MG63 (cell line): ENCODE measurements around the gene UBD. TPM values are rescaled to one million over a fixed set of nuclear protein-coding genes. Genes with fewer than 3 reads are reported as not detected.

Source experiments
- DNase-seq: peaks from one replicate; pipeline ENCODE4 v3.0.0-alpha.2; 2020
- H3K27me3 ChIP-seq: fragments of 250-450 bp; sonication (Bioruptor Pico); 2 replicates; pipeline ENCODE4 v1.5.1; 2020; ENCODE audit warnings: mild to moderate bottlenecking, moderate library complexity
- H3K36me3 ChIP-seq: fragments of 250-450 bp; sonication (Bioruptor Pico); 2 replicates; pipeline ENCODE4 v1.5.1; 2020; ENCODE audit warnings: mild to moderate bottlenecking, moderate library complexity
- H3K4me3 ChIP-seq: fragments of 250-450 bp; sonication (Bioruptor Pico); 2 replicates; pipeline ENCODE4 v1.5.1; 2020; ENCODE audit warnings: mild to moderate bottlenecking, moderate library complexity
- H3K9me3 ChIP-seq: fragments of 250-450 bp; sonication (Bioruptor Pico); 2 replicates; pipeline ENCODE4 v1.5.1; 2020; ENCODE audit warnings: mild to moderate bottlenecking, moderate library complexity
- total RNA-seq: library from RNA; depleted of rRNA; stranded (reverse); fragments of >200 nt; shearing (Covaris generic); gene quantifications from 2 replicates; pipeline ENCODE4 v1.2.3, GENCODE V29; 2014; ENCODE audit warnings: low replicate concordance

The UBD gene
- total RNA-seq, 1 experiment from 2014 or later, result not detected

- Histone ChIP-seq H3K9me3 (no peaks in the 10 kb centered on the region), H3K36me3 (no peaks in the 10 kb centered on the region), H3K27me3 (no peaks in the 10 kb centered on the region), H3K4me3 (no peak overlapping the region)
- no peak for DNase-seq
These were observed 29.6 kb downstream of the UBD start for GRCh38 chr6:29529956-29530355.

- Histone ChIP-seq H3K9me3 (no peaks in the 10 kb centered on the region), H3K4me3 (no peak overlapping the region), H3K36me3 (no peaks in the 10 kb centered on the region), H3K27me3 (no peaks in the 10 kb centered on the region)
- no peak for DNase-seq
These were observed 30.5 kb downstream of the UBD start for GRCh38 chr6:29528988-29529560.

DNA sequence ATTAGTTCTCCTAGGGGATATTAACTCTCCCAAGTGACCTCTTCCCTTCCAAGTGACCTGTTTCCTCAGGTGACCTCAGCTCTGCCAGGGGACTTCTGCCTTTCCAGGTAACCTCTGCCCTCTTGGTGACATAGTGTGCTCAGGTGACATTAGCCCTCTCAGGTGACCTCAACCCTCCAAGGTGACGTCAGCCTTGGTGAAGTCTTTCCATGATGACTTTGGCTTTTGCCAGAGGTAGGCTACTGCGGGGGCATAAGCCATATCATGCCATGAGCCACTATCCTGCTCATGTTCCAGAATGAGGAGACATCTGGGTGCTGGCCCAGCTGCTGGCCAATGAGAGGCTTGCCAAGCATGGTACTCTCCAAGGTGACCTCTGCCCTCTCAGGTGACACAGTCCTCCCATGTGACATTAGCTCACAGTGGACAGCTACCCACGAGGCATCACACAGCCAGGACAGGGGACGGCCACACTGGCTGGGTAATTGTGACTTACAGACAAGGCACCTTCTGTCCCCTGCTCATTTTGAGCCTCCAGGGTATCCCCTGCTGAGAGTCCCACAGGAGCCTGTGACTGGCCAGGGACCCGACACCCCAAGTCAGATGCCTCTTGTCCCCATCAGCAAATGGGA is 31.1 kb downstream of the UBD start:
- Histone ChIP-seq H3K4me3 (no peak overlapping the region), H3K27me3 (no peaks in the 10 kb centered on the region), H3K9me3 (no peaks in the 10 kb centered on the region), H3K36me3 (no peaks in the 10 kb centered on the region)
- no peak for DNase-seq

DNA sequence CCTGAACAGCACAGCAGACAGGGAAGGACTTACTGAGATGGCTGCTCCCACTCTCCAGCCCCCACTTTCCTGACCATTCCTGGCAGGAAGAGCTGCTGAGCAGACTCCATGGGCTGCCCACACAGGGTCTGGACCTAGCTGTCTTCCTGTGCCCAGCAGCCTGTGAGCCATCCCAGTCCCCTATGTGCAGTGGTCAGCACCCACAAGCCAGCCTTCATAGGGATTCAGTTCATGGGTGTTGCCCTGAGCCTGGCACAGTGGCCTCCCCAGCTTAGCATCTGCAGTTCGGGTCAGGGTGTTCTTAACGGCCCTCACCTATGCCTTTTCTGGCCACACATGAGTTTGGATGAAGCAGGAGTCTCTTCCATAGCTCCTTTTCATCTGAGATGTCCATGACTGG is 32.0 kb downstream of the UBD start:
- no peak for DNase-seq
- no peaks in the 10 kb centered on the region for H3K27me3 ChIP-seq

GRCh38 chr6:29527126-29527525 is 32.4 kb downstream of the UBD start:
- DNase-seq, result no peak
- H3K36me3 ChIP-seq, result no peaks in the 10 kb centered on the region
- H3K4me3 ChIP-seq, result no peak overlapping the region
- H3K27me3 ChIP-seq, result no peaks in the 10 kb centered on the region
- H3K9me3 ChIP-seq, result no peaks in the 10 kb centered on the region

More for the DNA sequence above, 32.0 kb downstream of the UBD start:
- Histone ChIP-seq H3K4me3 (no peak overlapping the region), H3K9me3 (no peaks in the 10 kb centered on the region), H3K36me3 (no peaks in the 10 kb centered on the region)

- Histone ChIP-seq H3K27me3 (no peaks in the 10 kb centered on the region), H3K9me3 (no peaks in the 10 kb centered on the region), H3K36me3 (no peaks in the 10 kb centered on the region), H3K4me3 (no peak overlapping the region)
- no peak for DNase-seq
These were observed 34.3 kb downstream of the UBD start for GRCh38 chr6:29525311-29525639.

DNA sequence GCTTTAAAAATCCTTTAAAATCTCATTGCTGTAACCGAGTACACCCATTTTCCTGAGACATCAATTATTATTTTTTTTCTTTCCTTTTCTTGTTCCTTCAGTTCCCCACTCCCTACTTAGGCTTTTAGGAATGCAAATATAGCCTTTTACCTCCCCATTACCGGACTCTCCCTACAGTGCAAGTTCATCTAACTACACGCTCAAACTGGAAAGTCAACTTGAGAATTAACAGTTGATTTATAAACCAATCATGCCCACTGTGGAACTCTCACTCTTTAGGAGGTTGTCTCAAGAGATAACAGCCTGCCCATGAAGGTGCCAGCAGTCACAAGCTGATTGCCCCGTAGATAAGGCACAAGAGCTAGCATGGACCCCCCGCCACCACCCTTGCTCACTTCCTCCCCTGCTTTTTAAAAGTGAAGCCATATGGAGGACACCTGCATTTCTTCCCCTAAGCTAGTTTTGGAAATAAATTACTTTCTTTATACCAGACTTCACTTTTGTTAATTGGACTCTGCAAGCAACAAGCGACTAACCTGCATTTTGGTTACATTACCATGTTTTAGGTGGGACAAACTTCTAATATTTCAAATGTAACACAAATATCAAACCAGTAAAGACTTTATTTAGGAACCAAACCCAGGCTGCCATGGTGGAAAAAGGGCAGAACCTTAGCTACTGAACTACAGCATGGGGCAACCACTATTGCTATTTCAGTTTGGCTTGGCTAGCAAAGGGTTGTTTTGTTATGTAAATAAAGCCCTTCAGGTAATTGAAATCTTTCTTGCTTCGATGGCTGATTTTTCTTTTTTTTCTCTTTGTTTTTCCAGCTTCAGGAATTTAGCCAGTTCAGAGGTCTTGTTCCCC is 34.9 kb downstream of the UBD start:
- H3K36me3 ChIP-seq, result no peaks in the 10 kb centered on the region
- DNase-seq, result no peak
- no peaks in the 10 kb centered on the region for H3K27me3 ChIP-seq
- H3K4me3 ChIP-seq, result no peak overlapping the region
- H3K9me3 ChIP-seq, result no peaks in the 10 kb centered on the region

GRCh38 chr6:29524044-29524443 is 35.5 kb downstream of the UBD start:
- H3K27me3 ChIP-seq, result no peaks in the 10 kb centered on the region
- DNase-seq, result no peak
- no peaks in the 10 kb centered on the region for H3K9me3 ChIP-seq
- H3K4me3 ChIP-seq, result no peak overlapping the region
- no peaks in the 10 kb centered on the region for H3K36me3 ChIP-seq

- DNase-seq, result no peak
- Histone ChIP-seq H3K27me3 (no peaks in the 10 kb centered on the region), H3K9me3 (no peaks in the 10 kb centered on the region), H3K4me3 (no peak overlapping the region), H3K36me3 (no peaks in the 10 kb centered on the region)
These were observed 37.3 kb downstream of the UBD start for GRCh38 chr6:29522227-29522626.

DNA sequence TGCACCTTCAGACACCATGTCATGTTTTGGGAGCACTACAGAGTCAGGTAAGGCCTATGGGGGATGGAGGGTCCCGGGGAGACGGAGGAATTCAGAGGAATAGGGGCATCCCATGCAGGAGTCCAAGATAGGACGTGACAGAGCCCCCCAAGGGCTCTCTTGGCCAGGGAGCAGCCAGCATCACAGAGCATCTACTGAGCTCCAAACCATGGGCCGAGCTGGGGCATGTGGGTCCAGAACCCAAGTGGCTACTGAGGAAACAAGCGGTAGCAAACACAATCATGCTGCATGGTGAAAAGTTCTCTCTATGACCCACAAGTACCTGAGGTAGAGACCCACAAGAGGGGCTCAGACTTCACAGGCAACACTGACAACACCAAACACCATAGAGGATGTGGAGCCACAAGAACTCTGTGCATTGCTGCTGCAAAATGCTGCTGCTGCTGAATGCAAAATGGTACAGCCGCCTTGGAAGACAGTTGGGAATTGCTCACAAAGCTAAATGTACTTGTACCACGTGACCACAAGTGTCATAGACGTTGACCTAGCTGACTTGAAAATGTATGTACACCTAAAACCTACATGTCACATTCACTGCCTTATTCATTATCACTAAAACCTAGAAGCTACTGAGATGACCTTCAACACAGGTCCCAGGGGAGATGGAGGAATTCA is 38.4 kb downstream of the UBD start:
- Histone ChIP-seq H3K27me3 (no peaks in the 10 kb centered on the region), H3K9me3 (no peaks in the 10 kb centered on the region), H3K36me3 (no peaks in the 10 kb centered on the region), H3K4me3 (no peak overlapping the region)
- no peak for DNase-seq

DNA sequence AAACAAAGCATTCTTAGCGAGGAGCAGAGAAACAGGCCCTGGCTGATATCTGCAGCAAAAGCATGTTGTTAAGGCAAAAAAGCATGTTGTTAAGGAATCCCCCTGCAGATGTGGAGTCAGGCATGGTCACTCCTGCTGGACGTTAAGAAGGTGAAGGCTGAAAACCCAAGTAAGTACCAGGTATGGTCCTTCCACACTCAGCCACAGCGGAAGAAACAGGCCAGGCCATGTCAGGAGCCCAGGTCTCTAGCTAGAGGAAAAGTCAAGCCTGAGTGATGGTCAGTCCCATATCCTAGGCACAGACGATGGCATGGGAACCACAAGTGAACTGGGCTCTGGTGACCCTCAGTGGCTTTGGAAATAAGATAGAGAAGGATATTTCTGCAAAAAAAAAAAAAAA is 39.3 kb downstream of the UBD start:
- no peak for DNase-seq
- Histone ChIP-seq H3K9me3 (no peaks in the 10 kb centered on the region), H3K27me3 (no peaks in the 10 kb centered on the region), H3K4me3 (no peak overlapping the region), H3K36me3 (no peaks in the 10 kb centered on the region)

- Histone ChIP-seq H3K4me3 (no peak overlapping the region), H3K9me3 (no peaks in the 10 kb centered on the region), H3K36me3 (no peaks in the 10 kb centered on the region), H3K27me3 (no peaks in the 10 kb centered on the region)
- DNase-seq, result no peak
These were observed 40.1 kb downstream of the UBD start for GRCh38 chr6:29519291-29520010.

- Histone ChIP-seq H3K27me3 (no peaks in the 10 kb centered on the region), H3K4me3 (no peak overlapping the region), H3K9me3 (no peaks in the 10 kb centered on the region), H3K36me3 (no peaks in the 10 kb centered on the region)
- DNase-seq, result no peak
These were observed 41.6 kb downstream of the UBD start for GRCh38 chr6:29517728-29518440.

- Histone ChIP-seq H3K4me3 (no peak overlapping the region), H3K9me3 (no peaks in the 10 kb centered on the region), H3K36me3 (no peaks in the 10 kb centered on the region), H3K27me3 (no peaks in the 10 kb centered on the region)
- DNase-seq, result no peak
These were observed 42.3 kb downstream of the UBD start for GRCh38 chr6:29517245-29517644.

GRCh38 chr6:29516108-29516507 is 43.4 kb downstream of the UBD start:
- no peaks in the 10 kb centered on the region for H3K9me3 ChIP-seq
- no peaks in the 10 kb centered on the region for H3K36me3 ChIP-seq
- DNase-seq, result peak; percentile 29
- H3K27me3 ChIP-seq, result no peaks in the 10 kb centered on the region
- no peak overlapping the region for H3K4me3 ChIP-seq

GRCh38 chr6:29510746-29511300 is 48.7 kb downstream of the UBD start:
- DNase-seq, result no peak
- no peaks in the 10 kb centered on the region for H3K27me3 ChIP-seq
- H3K4me3 ChIP-seq, result no peak overlapping the region
- no peaks in the 10 kb centered on the region for H3K36me3 ChIP-seq
- H3K9me3 ChIP-seq, result no peaks in the 10 kb centered on the region
